SU-DHL-6 (cell line): ENCODE results near the gene TBX18.

Experiments
- EZH2phosphoT487 ChIP-seq: fragments of 200-600 bp; sonication (generic), shearing (Covaris generic); conservative IDR thresholded peaks from 2 replicates; pipeline ENCODE4 v1.6.1; 2018; ENCODE audit warnings: mild to moderate bottlenecking, antibody characterized with exemption, low read length, moderate library complexity, mixed read lengths
- TF ChIP-seq, protein P1 (sequence below): fragments of 200-600 bp; sonication (generic); IDR thresholded peaks from one replicate; pipeline ENCODE4 v1.5.1; 2017; ENCODE audit warnings: antibody characterized with exemption, mild to moderate bottlenecking, low read length, moderate library complexity; ENCODE audit not compliant: insufficient read depth, poor library complexity, severe bottlenecking

DNA sequence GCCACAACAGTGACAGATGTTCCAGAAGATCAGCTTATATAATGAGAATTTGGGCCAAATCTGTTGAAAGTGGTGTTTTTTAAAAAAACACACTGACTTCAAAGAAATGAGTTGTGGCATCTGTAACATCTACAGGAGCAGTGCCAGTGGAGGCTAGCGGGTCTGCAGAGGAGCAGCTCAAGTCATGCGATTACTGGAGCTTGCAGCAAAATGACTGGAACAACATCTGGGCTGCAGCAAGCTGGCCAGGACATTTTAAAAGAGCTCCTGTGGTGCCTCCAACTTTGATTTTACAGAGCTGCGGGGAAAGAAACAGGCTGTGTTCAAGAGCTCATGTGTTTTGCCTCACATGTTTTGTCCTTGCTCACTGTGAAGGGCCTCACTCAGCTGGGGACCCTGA, 57.2 kb downstream of the TBX18 start:
- TF ChIP-seq, protein P1, sequence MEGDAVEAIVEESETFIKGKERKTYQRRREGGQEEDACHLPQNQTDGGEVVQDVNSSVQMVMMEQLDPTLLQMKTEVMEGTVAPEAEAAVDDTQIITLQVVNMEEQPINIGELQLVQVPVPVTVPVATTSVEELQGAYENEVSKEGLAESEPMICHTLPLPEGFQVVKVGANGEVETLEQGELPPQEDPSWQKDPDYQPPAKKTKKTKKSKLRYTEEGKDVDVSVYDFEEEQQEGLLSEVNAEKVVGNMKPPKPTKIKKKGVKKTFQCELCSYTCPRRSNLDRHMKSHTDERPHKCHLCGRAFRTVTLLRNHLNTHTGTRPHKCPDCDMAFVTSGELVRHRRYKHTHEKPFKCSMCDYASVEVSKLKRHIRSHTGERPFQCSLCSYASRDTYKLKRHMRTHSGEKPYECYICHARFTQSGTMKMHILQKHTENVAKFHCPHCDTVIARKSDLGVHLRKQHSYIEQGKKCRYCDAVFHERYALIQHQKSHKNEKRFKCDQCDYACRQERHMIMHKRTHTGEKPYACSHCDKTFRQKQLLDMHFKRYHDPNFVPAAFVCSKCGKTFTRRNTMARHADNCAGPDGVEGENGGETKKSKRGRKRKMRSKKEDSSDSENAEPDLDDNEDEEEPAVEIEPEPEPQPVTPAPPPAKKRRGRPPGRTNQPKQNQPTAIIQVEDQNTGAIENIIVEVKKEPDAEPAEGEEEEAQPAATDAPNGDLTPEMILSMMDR, result no peak
- TF ChIP-seq EZH2phosphoT487, result no peak
